Neural cell (in vitro differentiated cells): Measurements from ENCODE around the gene KRT6A.

Experiments used
- EP300 ChIP-seq: fragments of 450-650 bp; conservative IDR thresholded peaks from 2 replicates; pipeline ENCODE4 v1.6.1; 2014; ENCODE audit warnings: antibody characterized with exemption, mild to moderate bottlenecking, moderate library complexity; ENCODE audit not compliant: poor library complexity, severe bottlenecking
- EZH2 ChIP-seq: fragments of 200-600, 300-800 bp; shearing (Covaris generic), sonication (generic); IDR thresholded peaks from 2 replicates; pipeline ENCODE4 v1.6.1; 2014; ENCODE audit warnings: antibody characterized with exemption, low read length, borderline replicate concordance, mild to moderate bottlenecking; ENCODE audit not compliant: insufficient read depth, poor library complexity, severe bottlenecking
- MXI1 ChIP-seq: fragments of 450-650 bp; conservative IDR thresholded peaks from 2 replicates; pipeline ENCODE4 v1.6.1; 2014; ENCODE audit warnings: antibody characterized with exemption, mild to moderate bottlenecking; ENCODE audit not compliant: poor library complexity, severe bottlenecking
- POLR2AphosphoS5 ChIP-seq: IDR thresholded peaks from 2 replicates; pipeline ENCODE4 v1.6.1; 2012
- RAD21 ChIP-seq: fragments of 450-650 bp; conservative IDR thresholded peaks from 2 replicates; pipeline ENCODE4 v1.6.1; 2014; ENCODE audit warnings: antibody characterized with exemption, mild to moderate bottlenecking, moderate library complexity
- TAF1 ChIP-seq: IDR thresholded peaks from 2 replicates; pipeline ENCODE4 v1.6.1; 2012; ENCODE audit warnings: low read depth
- TF ChIP-seq, protein P1 (sequence below): fragments of 450-650 bp; IDR thresholded peaks from 2 replicates; pipeline ENCODE4 v1.5.1; 2014; ENCODE audit warnings: antibody characterized with exemption, mild to moderate bottlenecking, moderate library complexity; ENCODE audit not compliant: poor library complexity, severe bottlenecking
- TF ChIP-seq, protein P2 (sequence below): IDR thresholded peaks from 2 replicates; pipeline ENCODE4 v1.6.1; 2012; ENCODE audit warnings: borderline replicate concordance

DNA sequence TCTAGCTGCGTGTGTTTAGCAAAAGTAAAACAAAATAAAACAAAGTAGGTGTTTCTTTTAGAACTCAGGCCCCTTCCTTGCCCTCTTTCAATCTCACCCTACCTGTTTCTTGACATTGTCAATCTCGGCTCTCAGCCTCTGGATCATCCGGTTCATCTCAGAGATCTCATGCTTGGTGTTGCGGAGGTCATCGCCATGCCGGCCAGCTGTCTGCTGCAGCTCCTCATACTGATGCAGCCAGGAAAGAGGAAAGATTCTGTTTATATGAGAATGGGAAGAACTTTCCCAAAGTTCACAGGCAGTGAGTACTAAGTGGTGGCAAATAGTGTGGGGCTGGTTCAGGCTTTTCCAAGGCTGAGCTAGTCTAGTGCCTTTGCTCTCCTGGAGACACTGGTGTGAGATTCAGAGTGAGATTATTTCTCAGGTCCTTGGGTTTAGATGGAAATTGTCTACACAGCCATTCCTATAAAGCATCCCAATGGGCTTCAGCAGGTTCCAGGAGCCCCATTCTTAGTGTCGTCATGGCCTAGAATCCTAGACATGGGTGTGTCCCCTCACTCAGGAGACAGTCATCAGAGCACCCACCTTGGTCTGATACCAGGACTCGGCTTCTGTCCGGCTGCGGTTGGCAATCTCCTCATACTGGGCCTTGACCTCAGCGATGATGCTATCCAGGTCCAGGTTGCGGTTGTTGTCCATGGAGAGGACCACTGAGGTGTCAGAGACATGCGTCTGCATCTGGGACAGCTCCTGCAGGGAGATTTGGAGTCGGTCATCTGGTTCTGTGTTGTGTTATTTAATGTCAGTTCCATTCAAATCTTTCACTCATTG, 24.2 kb upstream of the KRT6A start:
- TF ChIP-seq, protein P1, sequence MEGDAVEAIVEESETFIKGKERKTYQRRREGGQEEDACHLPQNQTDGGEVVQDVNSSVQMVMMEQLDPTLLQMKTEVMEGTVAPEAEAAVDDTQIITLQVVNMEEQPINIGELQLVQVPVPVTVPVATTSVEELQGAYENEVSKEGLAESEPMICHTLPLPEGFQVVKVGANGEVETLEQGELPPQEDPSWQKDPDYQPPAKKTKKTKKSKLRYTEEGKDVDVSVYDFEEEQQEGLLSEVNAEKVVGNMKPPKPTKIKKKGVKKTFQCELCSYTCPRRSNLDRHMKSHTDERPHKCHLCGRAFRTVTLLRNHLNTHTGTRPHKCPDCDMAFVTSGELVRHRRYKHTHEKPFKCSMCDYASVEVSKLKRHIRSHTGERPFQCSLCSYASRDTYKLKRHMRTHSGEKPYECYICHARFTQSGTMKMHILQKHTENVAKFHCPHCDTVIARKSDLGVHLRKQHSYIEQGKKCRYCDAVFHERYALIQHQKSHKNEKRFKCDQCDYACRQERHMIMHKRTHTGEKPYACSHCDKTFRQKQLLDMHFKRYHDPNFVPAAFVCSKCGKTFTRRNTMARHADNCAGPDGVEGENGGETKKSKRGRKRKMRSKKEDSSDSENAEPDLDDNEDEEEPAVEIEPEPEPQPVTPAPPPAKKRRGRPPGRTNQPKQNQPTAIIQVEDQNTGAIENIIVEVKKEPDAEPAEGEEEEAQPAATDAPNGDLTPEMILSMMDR, result no peak
- TF ChIP-seq TAF1, result no peak
- TF ChIP-seq RAD21, result no peak
- TF ChIP-seq MXI1, result no peak
- TF ChIP-seq POLR2AphosphoS5, result no peak
- TF ChIP-seq, protein P2, sequence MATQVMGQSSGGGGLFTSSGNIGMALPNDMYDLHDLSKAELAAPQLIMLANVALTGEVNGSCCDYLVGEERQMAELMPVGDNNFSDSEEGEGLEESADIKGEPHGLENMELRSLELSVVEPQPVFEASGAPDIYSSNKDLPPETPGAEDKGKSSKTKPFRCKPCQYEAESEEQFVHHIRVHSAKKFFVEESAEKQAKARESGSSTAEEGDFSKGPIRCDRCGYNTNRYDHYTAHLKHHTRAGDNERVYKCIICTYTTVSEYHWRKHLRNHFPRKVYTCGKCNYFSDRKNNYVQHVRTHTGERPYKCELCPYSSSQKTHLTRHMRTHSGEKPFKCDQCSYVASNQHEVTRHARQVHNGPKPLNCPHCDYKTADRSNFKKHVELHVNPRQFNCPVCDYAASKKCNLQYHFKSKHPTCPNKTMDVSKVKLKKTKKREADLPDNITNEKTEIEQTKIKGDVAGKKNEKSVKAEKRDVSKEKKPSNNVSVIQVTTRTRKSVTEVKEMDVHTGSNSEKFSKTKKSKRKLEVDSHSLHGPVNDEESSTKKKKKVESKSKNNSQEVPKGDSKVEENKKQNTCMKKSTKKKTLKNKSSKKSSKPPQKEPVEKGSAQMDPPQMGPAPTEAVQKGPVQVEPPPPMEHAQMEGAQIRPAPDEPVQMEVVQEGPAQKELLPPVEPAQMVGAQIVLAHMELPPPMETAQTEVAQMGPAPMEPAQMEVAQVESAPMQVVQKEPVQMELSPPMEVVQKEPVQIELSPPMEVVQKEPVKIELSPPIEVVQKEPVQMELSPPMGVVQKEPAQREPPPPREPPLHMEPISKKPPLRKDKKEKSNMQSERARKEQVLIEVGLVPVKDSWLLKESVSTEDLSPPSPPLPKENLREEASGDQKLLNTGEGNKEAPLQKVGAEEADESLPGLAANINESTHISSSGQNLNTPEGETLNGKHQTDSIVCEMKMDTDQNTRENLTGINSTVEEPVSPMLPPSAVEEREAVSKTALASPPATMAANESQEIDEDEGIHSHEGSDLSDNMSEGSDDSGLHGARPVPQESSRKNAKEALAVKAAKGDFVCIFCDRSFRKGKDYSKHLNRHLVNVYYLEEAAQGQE, result no peak
- TF ChIP-seq EZH2, result no peak
- TF ChIP-seq EP300, result no peak
